DND-41 (cell line): ENCODE measurements around the gene TM4SF18.

ENCODE experiments used
- ATAC-seq: fragments of 200-7000 bp; cut with Tn5 transposase; 3 replicates; pipeline ENCODE4 v1.9.1; 2021; ENCODE audit warnings: low read depth; ENCODE audit not compliant: insufficient read depth
- DNase-seq: peaks from one replicate; pipeline ENCODE4 v3.0.0-alpha.2; 2020
- H2AFZ ChIP-seq: 2 replicates; pipeline ENCODE4 v1.6.0; 2012; ENCODE audit warnings: low read depth, low read length
- H3K27ac ChIP-seq: 2 replicates; pipeline ENCODE4 v1.5.1; 2012; ENCODE audit warnings: low read length, inconsistent platforms
- H3K27me3 ChIP-seq: fragments of 200-600 bp; sonication (generic); 2 replicates; pipeline ENCODE4 v1.6.0; 2012; ENCODE audit warnings: low read length, mild to moderate bottlenecking, inconsistent platforms; ENCODE audit not compliant: insufficient read depth, poor library complexity
- H3K36me3 ChIP-seq: 2 replicates; pipeline ENCODE4 v1.5.1; 2012; ENCODE audit warnings: low read length, inconsistent platforms; ENCODE audit not compliant: insufficient read depth
- H3K4me1 ChIP-seq: 2 replicates; pipeline ENCODE4 v1.5.1; 2012; ENCODE audit warnings: mild to moderate bottlenecking, low read length; ENCODE audit not compliant: insufficient read depth
- H3K4me2 ChIP-seq: 2 replicates; pipeline ENCODE4 v1.6.0; 2012; ENCODE audit warnings: mild to moderate bottlenecking, moderate library complexity, low read length, inconsistent platforms; ENCODE audit not compliant: insufficient read depth
- H3K4me3 ChIP-seq, 2 experiments: fragments of 200-600 bp in 1 of 2; shearing (Covaris generic) in 1 of 2; 2 replicates each; pipeline ENCODE4 v1.5.1; 2012 to 2016; ENCODE audit warnings: inconsistent platforms in 2 of 2, low read length in 2 of 2, mild to moderate bottlenecking in 2 of 2, low read depth in 1 of 2, moderate library complexity in 1 of 2
- H3K79me2 ChIP-seq: 2 replicates; pipeline ENCODE4 v1.6.0; 2012; ENCODE audit warnings: low read length, inconsistent platforms; ENCODE audit not compliant: insufficient read depth
- H3K9ac ChIP-seq: 2 replicates; pipeline ENCODE4 v1.6.0; 2012; ENCODE audit warnings: low read depth, mild to moderate bottlenecking, inconsistent platforms, low read length, moderate library complexity
- H3K9me3 ChIP-seq: 2 replicates; pipeline ENCODE4 v1.5.1; 2012; ENCODE audit warnings: low read length, moderate library complexity, mild to moderate bottlenecking, inconsistent platforms; ENCODE audit not compliant: insufficient read depth, severe bottlenecking
- H4K20me1 ChIP-seq: 2 replicates; pipeline ENCODE4 v1.6.0; 2012; ENCODE audit warnings: low read length; ENCODE audit not compliant: insufficient read depth
- CTCF ChIP-seq: IDR thresholded peaks from 2 replicates; pipeline ENCODE4 v1.5.1; 2012; ENCODE audit warnings: borderline replicate concordance, low read length, moderate library complexity, mild to moderate bottlenecking; ENCODE audit not compliant: poor library complexity, severe bottlenecking; ENCODE audit errors: extremely low read depth
- EZH2 ChIP-seq: IDR thresholded peaks from 3 replicates; pipeline ENCODE4 v1.6.1; 2012; ENCODE audit warnings: borderline replicate concordance, low read depth, mild to moderate bottlenecking, moderate library complexity, low read length, inconsistent platforms; ENCODE audit not compliant: severe bottlenecking

The TM4SF18 gene

GRCh38 chr3:149307435-149307783, 26.0 kb downstream of the TM4SF18 start:
- no peak overlapping the region for H3K4me2 ChIP-seq
- ATAC-seq, result no peak
- no peak overlapping the region for H3K27ac ChIP-seq
- no peak for DNase-seq
- no peak overlapping the region for H2AFZ ChIP-seq
- TF ChIP-seq EZH2 (no peak), CTCF (no peak)
- no peaks in the 10 kb centered on the region for H4K20me1 ChIP-seq
- no peaks in the 10 kb centered on the region for H3K4me1 ChIP-seq
- H3K9me3 ChIP-seq, result no peaks in the 10 kb centered on the region
- no peaks in the 10 kb centered on the region for H3K79me2 ChIP-seq
- no peak overlapping the region for H3K4me3 ChIP-seq
- H3K36me3 ChIP-seq, result no peaks in the 10 kb centered on the region
- H3K27me3 ChIP-seq, result peaks cover 4% of the 10 kb centered on the region
- no peak overlapping the region for H3K9ac ChIP-seq

- Histone ChIP-seq H3K9me3 (no peaks in the 10 kb centered on the region), H3K36me3 (no peaks in the 10 kb centered on the region), H3K27me3 (peaks cover 4% of the 10 kb centered on the region), H4K20me1 (no peaks in the 10 kb centered on the region), H3K9ac (no peak overlapping the region), H3K4me1 (no peaks in the 10 kb centered on the region), H3K4me2 (no peak overlapping the region), H3K79me2 (no peaks in the 10 kb centered on the region), H3K4me3 (no peak overlapping the region), H3K27ac (no peak overlapping the region), H2AFZ (no peak overlapping the region)
- TF ChIP-seq EZH2 (no peak), CTCF (no peak)
- DNase-seq (no peak), ATAC-seq (no peak)
These were observed 26.5 kb downstream of the TM4SF18 start for GRCh38 chr3:149306751-149307434.

GRCh38 chr3:149305376-149305775, 28.1 kb downstream of the TM4SF18 start:
- H2AFZ ChIP-seq, result no peak overlapping the region
- DNase-seq (no peak), ATAC-seq (no peak)
- H3K27me3 ChIP-seq, result peaks cover 7% of the 10 kb centered on the region
- H3K4me2 ChIP-seq, result no peak overlapping the region
- no peaks in the 10 kb centered on the region for H3K4me1 ChIP-seq
- H3K9me3 ChIP-seq, result no peaks in the 10 kb centered on the region
- no peak overlapping the region for H3K27ac ChIP-seq
- no peaks in the 10 kb centered on the region for H3K36me3 ChIP-seq
- no peak overlapping the region for H3K9ac ChIP-seq
- H3K4me3 ChIP-seq, result no peak overlapping the region
- H4K20me1 ChIP-seq, result no peaks in the 10 kb centered on the region
- H3K79me2 ChIP-seq, result no peaks in the 10 kb centered on the region
- TF ChIP-seq CTCF, result no peak
- TF ChIP-seq EZH2, result no peak
